Nucleus accumbens (tissue), 56 donors: Measurements from ENCODE around the gene ARID5B.

Experiments used
- DNase-seq, 56 donors: peaks; one replicate each; lab custom pipeline; 2025; lab: John Stamatoyannopoulos, UW

ARID5B gene

DNA sequence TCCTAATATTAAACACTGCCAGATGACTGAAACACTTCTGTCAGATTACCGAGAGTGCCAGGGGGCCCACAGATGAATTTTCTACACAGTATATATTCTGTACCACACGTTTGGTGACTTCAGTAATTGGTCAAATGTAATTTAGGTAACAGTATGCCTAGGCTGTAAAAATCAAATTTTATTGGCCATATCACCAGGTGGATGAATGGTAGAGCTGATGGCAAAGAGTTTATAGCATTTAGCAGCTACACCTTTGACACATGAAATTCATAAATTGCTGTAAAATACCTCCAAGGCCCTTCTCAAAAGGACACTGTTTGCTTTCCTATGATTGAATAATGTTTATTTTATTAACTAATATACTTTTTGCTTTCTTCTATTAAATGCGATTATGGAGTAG is 101.3 kb downstream of the ARID5B start:
- no peak for DNase-seq

DNA sequence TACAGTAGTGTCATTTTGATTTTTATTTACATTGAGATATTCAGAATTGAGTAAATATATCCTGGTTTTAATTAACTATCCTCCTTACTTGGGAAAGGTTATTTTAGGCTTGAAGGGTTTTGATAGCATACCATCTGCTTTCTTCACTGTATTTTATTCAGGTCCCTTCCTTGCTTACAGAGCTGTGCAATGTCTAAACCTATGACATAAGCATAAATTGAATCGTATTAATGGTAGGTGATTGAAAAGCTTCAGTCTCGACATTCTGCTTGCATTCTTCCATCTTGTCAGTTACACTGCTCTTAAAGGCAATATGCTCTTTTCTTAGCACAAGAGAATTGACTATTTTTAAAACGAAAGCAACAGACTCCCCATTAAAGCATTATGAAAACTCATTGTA is 102.5 kb downstream of the ARID5B start:
- DNase-seq, result no peak

DNA sequence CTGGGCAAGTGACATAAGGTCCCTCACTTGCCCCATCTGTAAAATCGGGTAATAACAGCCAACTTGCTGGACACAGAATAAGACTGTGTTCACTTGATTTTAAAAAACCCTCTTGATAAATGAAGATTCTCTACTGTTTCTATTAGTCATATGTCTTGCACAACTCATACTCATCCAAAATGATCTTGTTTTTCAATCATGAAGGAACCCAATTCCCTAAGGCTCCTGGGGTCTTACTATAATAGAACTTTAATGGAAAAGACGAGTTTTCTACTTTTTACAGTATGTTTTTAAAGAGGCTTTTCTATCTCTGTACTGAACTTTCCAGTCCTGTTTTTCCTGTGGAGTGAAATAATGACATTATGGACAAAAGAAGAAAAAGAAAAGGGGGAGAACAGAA is 103.8 kb downstream of the ARID5B start:
- DNase-seq, result no peak

DNA sequence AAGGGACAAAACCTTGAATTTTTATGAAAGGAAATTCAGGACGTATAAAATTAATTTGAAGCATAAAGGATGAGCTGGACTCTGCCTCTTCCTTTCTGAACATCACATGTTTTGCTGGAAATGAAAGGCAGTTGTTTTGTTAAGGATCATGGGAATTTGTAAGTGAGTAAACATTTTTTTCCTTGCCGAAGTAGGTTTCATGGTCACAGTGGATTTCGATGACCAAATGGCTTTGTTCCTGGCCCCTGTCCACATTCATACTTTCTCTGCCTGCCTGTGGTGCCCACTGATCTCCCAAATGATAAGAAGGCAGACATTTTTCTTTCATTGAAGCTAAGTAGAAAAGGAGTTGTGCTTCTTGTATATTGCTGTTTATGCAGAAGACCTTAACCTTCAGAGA is 104.2 kb downstream of the ARID5B start:
- no peak for DNase-seq

DNA sequence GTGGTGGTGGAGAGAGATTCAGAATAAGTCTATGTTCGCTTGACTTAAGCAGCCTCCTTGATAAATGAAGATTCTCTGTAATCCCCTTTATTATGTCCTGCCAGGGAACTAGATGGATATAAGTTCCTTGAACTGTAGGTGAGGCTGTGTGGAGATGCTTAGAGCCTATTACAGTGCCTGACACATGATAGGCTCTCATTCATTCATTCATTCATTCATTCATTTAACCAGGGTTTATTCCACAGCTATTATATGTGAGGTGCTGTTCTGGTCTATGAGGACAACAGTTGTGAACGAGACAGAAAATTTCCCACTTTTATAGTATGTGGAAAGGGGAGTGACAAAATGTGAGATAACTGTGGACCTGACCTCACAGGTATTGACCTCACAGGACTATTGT is 105.6 kb downstream of the ARID5B start:
- DNase-seq, result no peak

DNA sequence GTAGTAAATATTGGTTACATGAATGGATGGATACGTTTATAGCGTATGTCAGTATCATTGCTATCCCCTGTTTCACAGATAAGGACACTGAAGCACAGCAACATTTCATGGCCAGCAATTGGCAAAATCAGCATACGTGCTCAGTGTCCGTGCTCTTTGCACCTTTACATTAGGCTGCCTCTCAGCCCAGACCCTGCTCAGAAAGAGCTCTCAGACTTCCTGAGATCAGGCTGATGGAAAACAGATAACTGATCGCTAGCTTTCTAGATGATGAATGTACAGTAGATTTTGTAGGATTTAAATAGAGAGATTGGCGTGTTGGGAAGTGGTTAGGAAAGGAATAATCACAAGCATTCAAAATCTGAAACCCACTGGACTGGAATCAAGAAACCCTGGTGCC is 106.7 kb downstream of the ARID5B start:
- no peak for DNase-seq

DNA sequence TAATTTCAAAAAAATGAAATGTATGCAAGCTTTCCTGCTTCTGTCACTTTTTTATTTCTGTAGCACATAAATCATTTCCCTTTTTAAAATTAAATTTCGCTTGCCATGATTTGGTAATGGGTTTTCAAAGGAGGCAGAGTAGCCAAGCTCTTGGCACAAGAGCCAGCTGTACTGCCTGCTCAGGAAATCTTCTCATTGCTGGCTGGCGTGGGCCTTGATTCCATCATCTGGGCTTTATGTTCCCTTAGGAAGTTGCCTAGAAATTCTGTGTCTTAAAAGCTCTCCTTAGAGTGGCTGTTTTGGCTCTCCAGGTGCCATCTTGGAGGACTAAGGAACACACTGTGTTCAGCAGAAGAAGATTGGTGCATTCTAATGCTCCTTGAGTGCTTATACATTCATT is 107.4 kb downstream of the ARID5B start:
- no peak for DNase-seq

DNA sequence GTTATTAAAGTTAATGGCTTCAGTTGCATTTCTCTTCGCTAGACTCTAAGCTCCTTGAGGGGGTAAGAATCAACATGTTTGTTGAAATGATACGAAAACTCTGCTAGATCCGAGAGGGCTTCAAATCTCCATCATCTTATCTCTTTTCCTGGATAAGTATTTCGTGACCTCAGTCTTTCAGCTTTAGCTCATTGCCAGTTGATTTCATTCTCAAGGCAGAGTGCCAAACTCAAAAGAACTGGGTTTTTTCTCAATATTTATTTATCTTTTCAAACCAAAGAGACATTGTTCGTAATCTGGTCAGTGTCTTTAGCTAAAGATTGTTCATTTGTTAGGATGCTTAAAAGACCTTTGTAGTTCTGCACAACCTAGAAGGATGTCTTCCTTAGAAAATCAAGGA is 108.9 kb downstream of the ARID5B start:
- no peak for DNase-seq

DNA sequence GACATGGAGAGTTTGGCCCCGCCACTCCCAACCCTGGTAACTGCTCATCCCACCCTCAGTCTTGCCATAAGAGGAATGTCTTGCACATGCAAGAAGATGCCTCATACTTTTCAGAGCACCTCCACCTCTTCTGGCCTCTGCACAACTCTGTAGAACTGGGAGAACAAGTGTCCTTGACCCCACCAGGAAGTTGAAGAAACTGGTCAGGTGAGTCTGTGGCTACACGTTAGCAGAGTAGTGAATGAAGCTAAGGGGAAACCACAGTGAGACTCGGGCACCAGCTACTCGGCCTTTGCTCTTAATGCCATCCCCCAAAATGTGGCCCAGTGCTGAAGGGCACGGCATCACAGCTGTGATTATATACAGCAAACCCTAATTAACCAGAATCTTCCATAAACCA is 110.1 kb downstream of the ARID5B start:
- DNase-seq, result no peak

DNA sequence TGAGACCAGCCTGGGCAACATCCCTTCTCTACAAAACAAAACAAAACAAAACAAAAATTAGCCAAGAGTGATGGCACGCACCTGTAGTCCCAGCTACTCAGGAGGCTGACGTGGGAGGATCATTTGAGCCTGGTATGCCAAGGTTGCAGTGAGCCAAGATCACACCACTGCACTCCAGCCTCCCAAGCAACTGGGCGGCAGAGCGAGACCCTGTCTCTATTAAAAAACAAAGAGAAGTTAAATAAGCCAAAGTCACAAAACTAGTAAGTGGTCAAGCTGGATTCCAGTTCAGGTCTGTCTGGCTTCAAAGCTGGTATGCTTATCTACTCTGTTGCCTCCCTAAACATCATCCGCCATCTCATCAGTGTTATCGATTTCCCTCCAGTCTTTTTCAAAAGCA is 110.8 kb downstream of the ARID5B start:
- no peak for DNase-seq

DNA sequence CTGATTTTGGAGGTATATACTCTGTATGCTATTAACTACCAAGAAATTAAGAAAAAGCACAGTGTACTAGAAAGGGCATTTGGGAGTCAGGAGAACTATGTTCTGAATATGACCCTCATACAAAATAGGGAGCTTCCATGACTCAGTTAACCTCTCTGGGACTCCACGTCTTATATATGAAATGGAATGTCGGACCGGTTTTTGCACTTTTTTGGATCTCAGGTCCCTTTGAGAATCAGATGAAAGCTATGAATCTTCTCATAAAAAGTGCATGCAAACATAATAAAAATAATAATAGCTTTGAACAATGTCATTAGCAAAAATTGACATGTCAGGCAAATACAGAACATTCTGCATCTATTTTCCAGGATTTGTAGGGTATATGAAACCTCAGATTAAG is 113.0 kb downstream of the ARID5B start:
- DNase-seq, result no peak

DNA sequence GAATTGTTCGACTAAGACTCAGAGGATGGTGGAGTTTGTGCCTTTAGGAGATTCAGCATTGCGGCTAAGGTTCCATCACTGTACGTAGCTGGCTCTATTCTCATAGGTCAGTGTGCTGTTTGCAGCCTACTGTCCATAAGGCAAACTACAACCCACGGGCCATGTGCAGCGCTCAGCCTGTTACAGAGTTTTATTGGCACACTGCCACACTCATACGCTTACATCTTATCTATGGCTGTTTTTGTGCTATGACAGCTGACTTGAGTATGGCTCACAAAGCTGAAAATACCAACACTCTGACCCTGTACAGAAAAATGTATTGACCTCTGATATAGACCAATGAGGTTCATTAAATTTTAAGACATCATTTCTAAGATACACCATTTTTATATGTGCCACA is 114.5 kb downstream of the ARID5B start:
- no peak for DNase-seq

DNA sequence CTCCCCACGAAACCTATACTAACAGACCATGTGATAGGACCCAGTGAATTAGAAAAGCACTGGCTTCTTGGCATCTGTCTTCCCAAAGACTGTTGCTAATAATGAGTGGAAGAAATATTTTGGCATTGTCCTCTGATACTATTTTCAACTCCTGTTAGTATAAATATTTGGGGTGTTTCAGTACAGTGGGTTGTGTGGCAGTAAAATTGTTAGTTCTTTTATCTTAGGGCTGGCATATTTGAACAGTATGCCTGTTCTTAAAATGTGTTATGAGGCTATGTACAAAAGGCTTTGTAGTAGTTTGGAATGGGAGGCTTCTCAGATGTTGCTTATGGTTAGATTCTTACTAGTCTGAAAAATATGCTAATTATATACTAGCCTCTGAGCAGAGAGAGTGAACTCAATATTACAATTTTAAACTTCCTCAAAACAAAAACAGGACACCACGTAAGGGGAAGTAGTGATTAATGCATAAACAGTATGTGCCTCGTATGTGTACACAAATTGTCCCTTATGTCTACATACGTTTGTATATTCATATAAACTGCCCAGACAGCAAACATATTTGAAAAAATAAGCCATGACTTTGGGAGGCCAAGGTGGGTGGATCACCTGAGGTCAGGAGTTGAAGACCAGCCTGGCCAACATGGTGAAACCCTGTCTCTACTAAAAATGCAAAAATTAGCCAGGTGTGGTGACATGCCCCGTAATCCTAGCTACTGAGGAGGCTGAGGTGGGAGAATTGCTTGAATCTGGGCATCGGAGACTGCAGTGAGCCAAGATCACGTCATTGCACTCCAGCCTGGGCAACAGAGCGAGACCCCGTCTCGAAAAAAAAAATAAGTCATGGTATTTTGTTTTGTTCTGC is 115.4 kb downstream of the ARID5B start:
- DNase-seq, result no peak

DNA sequence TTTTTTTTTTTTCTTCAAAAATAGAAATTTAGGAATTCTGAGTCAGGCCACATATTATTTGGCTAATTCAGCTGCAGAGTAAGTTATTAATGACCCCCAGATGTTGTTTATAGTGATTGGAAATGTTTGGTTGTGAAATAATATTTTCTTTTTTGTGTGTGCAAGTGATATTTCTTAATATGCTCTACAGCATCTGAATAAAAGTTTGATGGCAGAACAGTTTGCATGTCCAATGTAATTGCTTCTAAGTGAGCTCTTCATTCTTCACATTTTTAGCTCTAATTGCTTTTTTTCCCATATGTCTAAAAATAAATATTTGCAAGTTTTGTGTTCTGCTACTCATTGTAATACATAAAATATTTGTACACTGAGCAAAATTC is 116.0 kb downstream of the ARID5B start:
- no peak for DNase-seq

DNA sequence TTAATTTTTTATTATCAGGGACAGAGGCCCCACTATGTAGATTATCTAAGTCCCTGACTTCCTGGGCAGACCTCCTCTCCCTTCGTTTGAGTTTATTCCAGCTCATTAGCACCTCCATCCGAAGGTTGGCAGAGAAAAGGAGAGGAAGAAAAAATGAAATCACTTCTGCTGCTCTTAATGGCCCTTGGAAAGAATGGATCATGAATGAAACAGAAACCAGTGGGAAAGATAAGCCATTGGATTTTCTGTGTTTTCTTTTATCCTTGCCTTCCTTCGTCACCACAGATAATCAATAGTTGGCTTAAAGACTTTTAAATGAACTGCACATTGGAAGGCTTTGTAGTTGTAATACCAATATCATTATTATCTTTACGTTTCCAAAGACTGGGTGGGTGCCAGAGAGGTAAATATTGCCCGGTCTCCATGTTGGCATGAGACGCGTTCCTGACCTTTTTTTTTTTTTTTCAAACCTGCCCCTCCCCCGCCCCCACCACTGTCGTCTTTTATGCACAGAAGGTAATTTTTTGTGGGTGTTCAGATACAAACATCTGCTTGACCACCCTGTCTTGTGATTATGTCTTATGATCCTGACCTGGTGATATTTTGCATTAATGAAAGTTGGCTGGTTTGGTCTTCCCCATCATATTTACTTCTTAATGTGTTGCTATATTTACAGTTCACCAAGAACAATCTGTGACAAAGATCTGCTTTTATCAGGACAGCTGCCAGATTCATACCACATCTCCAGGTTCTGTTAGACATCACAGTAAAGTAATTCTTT is 116.8 kb downstream of the ARID5B start:
- no peak for DNase-seq

DNA sequence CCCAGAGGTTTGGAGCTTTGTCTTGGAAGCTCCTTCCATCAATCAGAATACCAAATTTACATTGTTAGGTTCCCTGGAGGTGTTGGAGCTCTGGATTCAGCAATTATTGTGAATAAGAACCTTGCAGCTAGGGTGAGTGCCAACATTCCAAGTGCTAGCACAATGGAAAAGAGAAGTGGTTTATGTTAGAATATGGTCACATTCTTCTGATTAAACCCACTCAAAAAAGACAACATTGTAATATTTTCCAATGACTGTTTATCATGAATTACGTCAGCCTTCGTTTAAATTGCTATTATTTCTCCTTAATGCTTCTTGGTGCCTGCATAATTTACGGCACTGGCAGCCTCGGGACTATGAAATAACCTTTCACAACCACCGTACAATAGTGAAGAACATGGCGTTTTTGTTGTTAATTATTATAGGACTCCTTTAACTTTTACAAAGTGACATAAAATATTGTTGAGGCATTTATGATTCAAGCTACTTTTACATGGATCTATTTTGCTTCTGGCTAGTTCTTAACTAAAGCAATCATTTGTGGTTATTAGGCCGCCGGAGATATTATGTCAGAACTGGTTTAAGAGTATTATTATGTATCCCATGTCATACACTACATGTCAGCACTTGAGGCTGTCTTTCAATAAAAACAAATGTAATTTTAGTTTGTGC is 117.7 kb downstream of the ARID5B start:
- no peak for DNase-seq

DNA sequence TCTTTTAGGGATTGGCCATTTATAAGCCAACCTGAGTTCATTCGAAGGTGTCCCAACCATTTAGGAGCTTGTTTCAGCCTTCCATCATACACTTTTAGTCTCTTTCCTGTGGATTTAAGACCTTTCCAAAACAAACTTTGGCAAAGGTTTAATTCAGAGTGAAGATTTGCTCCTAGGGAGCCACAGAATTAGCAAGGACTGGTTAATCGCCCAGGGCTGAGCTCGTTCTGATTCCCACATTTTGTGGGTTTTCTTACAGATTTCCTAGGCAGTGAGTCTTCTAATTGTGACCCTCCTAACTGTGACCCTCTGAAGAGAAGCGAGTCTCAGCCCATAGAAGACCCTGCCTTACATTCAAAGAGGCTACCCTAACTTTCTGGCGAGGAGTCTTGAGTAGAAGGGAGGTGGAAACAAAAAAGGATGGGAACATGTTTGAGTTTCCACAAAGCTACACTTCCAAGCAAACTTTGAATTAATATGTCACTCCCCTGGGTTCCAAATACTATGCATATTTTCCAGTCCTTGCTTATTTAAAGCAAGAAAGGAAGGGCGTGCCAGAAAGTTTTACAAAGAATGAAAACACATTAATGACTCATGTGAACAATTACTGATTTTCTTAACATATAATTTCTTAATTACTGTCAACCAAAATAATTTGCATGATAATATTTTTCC is 118.3 kb downstream of the ARID5B start:
- DNase-seq, result no peak

DNA sequence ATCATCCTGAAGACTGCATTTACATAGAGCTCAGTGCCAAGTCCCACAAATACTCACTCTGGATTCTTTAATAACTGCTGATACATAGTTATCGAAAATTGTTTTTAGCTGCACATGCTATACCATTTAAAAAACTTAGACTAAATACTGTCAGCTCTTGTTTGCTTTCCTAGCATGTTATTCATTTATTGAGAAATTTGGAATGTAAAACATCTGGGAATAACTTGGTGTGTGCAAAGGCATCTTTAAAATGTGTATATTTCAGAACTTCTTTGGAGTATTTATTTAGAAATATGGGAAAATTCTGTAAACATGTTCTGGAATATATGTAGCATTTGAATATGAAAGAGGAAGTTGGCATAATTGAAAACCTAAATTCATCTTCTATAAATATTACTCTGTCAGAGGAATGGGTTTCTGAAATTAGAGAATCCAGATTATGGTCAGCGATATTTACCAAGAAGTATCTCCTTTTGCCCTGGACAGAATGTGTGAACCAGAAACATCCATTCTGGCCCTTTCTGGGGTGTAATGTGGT is 119.7 kb downstream of the ARID5B start:
- DNase-seq, result no peak

DNA sequence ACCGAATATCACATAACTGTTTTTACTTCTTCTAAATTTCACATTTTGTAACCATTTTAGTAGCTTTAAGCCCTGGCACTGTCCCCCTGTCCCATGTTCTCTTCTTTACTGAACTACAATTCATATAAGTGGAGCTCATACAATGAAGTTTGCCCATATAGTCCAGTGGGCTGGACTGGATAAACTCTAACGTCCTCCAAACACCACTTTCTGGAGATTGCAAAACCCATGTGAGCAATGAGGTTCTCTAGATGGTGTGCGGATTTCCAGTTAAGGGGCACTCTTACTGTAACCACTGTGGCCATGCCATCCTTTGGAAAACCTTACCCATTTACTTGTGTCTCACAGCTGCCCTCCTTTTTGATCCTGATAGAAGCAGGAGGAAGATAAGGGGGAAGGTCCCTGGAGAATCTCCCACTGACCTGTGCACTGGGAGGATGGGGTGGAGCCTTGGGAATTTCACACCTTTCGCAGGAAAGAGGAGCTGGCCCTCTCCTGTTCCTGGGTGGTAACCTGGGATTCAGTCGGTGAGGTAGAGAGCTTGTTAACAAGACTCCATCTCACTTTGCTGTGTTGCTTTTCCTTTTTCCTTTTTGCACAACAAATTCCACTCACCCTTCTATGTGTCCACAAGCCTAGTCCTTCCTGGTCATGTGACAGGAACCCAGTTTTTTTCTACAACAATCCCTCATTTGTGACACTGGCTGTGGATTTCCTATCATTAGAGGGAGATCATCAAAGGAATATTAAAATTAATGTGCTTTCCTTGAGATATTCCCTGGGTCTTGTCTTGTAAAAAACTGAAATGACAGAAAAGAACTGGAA is 120.7 kb downstream of the ARID5B start:
- no peak for DNase-seq

DNA sequence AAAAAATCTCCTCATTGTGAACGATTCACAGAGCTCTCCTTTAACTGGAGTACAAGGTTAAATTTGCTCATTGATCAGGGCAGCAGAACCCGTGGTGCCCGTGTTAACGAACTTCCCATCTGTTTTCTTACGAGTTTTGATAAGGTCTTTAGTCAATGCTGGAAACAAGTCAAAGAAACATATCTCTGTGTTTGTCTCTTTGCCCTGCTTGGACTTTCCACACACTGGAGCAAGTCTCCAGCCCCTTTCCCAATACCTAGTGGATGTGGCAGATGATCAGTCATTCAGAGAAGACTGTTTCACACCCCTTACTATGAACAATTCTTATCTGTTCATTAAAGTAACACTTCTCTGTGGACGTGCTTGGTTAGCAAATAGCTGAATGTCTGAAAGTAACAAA is 121.3 kb downstream of the ARID5B start:
- DNase-seq, result no peak
